LNCaP clone FGC (cell line): ENCODE results near the gene ERVH48-1.
"Not testable (repeated sequence)": the region's sequence is repeated elsewhere in the genome, so short reads cannot be mapped to it uniquely, and the experiment has no call there.

ENCODE experiments used
- DNase-seq: peaks from one replicate; pipeline ENCODE4 v3.0.0-alpha.2; 2011; ENCODE audit warnings: low read depth
- H3K4me3 ChIP-seq: 2 replicates; pipeline ENCODE4 v1.5.1; 2011; ENCODE audit warnings: mild to moderate bottlenecking, low read depth, low read length, control low read depth
- CTCF ChIP-seq: IDR thresholded peaks from 2 replicates; pipeline ENCODE4 v1.5.1; 2012; ENCODE audit warnings: mild to moderate bottlenecking; ENCODE audit not compliant: control insufficient read depth, insufficient read depth; ENCODE audit errors: extremely low read depth

The ERVH48-1 gene

GRCh38 chr21:42878678-42878992, 46.8 kb downstream of the ERVH48-1 start:
- DNase-seq: no peak
- TF ChIP-seq CTCF: no peak
- peak overlapping the region; percentile 83 for H3K4me3 ChIP-seq

- DNase-seq, H3K4me3 ChIP-seq: not testable (repeated sequence)
These were observed 49.6 kb downstream of the ERVH48-1 start for GRCh38 chr21:42875811-42876210.

- no peak overlapping the region for H3K4me3 ChIP-seq
- no peak for TF ChIP-seq CTCF
- DNase-seq: no peak
These were observed 52.3 kb downstream of the ERVH48-1 start for GRCh38 chr21:42873096-42873495.

GRCh38 chr21:42868196-42868595, 57.2 kb downstream of the ERVH48-1 start:
- TF ChIP-seq CTCF: no peak
- no peak for DNase-seq

More at GRCh38 chr21:42868196-42868595, 57.2 kb downstream of the ERVH48-1 start:
- no peak overlapping the region for H3K4me3 ChIP-seq
